Epithelial cell of proximal tubule (primary cell): ENCODE data around the gene ZFYVE19. TPM values are rescaled to one million over a fixed set of nuclear protein-coding genes. Genes with fewer than 3 reads are reported as not detected.

Experiments used
- DNase-seq: peaks from one replicate; pipeline ENCODE4 v3.0.0-alpha.2; 2011; ENCODE audit warnings: low read depth
- H3K4me3 ChIP-seq: 2 replicates; pipeline ENCODE4 v1.5.1; 2011; ENCODE audit warnings: low read depth, mild to moderate bottlenecking, low read length
- CTCF ChIP-seq: conservative IDR thresholded peaks from 2 replicates; pipeline ENCODE4 v1.5.1; 2012; ENCODE audit warnings: low read depth, mild to moderate bottlenecking, low read length
- total RNA-seq: library from RNA; depleted of rRNA; stranded (reverse); fragments of >200 nt; gene quantifications from 2 replicates; pipeline ENCODE4 v1.2.3, GENCODE V29; 2015

Gene ZFYVE19
- total RNA-seq, 1 donor from 2014 or later: 34.8 TPM

GRCh38 chr15:40789999-40790398, 16.9 kb upstream of the ZFYVE19 start:
- no peak for TF ChIP-seq CTCF
- DNase-seq: no peak
- no peak overlapping the region for H3K4me3 ChIP-seq

- no peak for TF ChIP-seq CTCF
- H3K4me3 ChIP-seq: no peak overlapping the region
- no peak for DNase-seq
Observed at GRCh38 chr15:40790718-40791117, 16.2 kb upstream of the ZFYVE19 start.

- no peak overlapping the region for H3K4me3 ChIP-seq
- DNase-seq: no peak
- TF ChIP-seq CTCF: no peak
Observed at GRCh38 chr15:40792394-40792793, 14.5 kb upstream of the ZFYVE19 start.

- no peak for TF ChIP-seq CTCF
- H3K4me3 ChIP-seq: no peak overlapping the region
- DNase-seq: peak; percentile 92
Observed at GRCh38 chr15:40793216-40793989, 13.5 kb upstream of the ZFYVE19 start.

- no peak overlapping the region for H3K4me3 ChIP-seq
- DNase-seq: no peak
- TF ChIP-seq CTCF: no peak
Observed at GRCh38 chr15:40796041-40796440, 10.8 kb upstream of the ZFYVE19 start.

GRCh38 chr15:40796512-40796911, 10.4 kb upstream of the ZFYVE19 start:
- no peak overlapping the region for H3K4me3 ChIP-seq
- DNase-seq: no peak
- no peak for TF ChIP-seq CTCF

- no peak for DNase-seq
- TF ChIP-seq CTCF: no peak
- H3K4me3 ChIP-seq: no peak overlapping the region
Observed at GRCh38 chr15:40799523-40799922, 7.4 kb upstream of the ZFYVE19 start.
